ENCODE measurements around the gene A2ML1. TPM values are rescaled to one million over a fixed set of nuclear protein-coding genes. Genes with fewer than 3 reads are reported as not detected.

The A2ML1 gene
- total RNA-seq: 1 to 10 TPM in 1 of 2 donors, not detected in 1; 1.1 TPM
- under 1 TPM; 0.04 to 0.06 TPM for polyA plus RNA-seq
- long read RNA-seq, donor 1: 0 reads
- long read RNA-seq, donor 2: 0 reads
- long read RNA-seq, donor 3: 0 reads
- long read RNA-seq, donor 4: 0 reads
- long read RNA-seq, donor 5: 0 reads

GRCh38 chr12:8822298-8822697 lies at the start of gene A2ML1:
TSS of gene A2ML1 (plus strand) at chr12:8822621. CDS start at chr12:8822652, 31 bp downstream.
- H3K27ac ChIP-seq (ENCODE audit: low read depth in 1 of 2, low read length in 1 of 2): no peak within 1 kb of the TSS
- no peaks in the 10 kb centered on the region for H3K27me3 ChIP-seq (ENCODE audit: control insufficient read depth in 3 of 3, insufficient read depth in 3 of 3, low read length in 2 of 3)
- no peak for TF ChIP-seq CTCF (IDR thresholded peaks at IDR 0.05; ENCODE audit: control extremely low read depth, extremely low read depth)
- H3K4me1 ChIP-seq (ENCODE audit: control insufficient read depth in 5 of 5, insufficient read depth in 5 of 5, low read length in 5 of 5): peaks cover 0 to 4% (median 0%) of the 10 kb centered on the region in 5 donors
- DNase-seq (no peak), ATAC-seq (ENCODE audit: insufficient read depth, low FRiP score) (no peak)
- H3K36me3 ChIP-seq (ENCODE audit: control insufficient read depth in 4 of 4, insufficient read depth in 4 of 4, low read length in 4 of 4): no peaks in the 10 kb centered on the region
- WGBS, 2 donors: 98 to 100% methylated on average over 3 of the region's 3 CpGs
- no peak within 1 kb of the TSS for H3K4me3 ChIP-seq
- no peak within 1 kb of the TSS for H3K9ac ChIP-seq (ENCODE audit: insufficient read depth in 1 of 2, low read length in 2 of 2)
- H3K9me3 ChIP-seq (ENCODE audit: control insufficient read depth in 4 of 4, insufficient read depth in 3 of 4, low read length in 3 of 4): no peaks in the 10 kb centered on the region

GRCh38 chr12:8773461-8773860 lies 49.0 kb upstream of the A2ML1 start:
- Histone ChIP-seq H3K4me1 (ENCODE audit: control insufficient read depth in 5 of 5, insufficient read depth in 5 of 5, low read length in 5 of 5) (peaks cover 0 to 2% (median 0%) of the 10 kb centered on the region in 5 donors), H3K9me3 (ENCODE audit: control insufficient read depth in 4 of 4, insufficient read depth in 3 of 4, low read length in 3 of 4) (no peaks in the 10 kb centered on the region), H3K4me3 (no peak overlapping the region), H3K27ac (ENCODE audit: low read depth in 1 of 2, low read length in 1 of 2) (no peak overlapping the region), H3K36me3 (ENCODE audit: control insufficient read depth in 4 of 4, insufficient read depth in 4 of 4, low read length in 4 of 4) (peaks cover 0 to 14% (median 4%) of the 10 kb centered on the region in 4 donors), H3K9ac (ENCODE audit: insufficient read depth in 1 of 2, low read length in 2 of 2) (no peak overlapping the region), H3K27me3 (ENCODE audit: control insufficient read depth in 3 of 3, insufficient read depth in 3 of 3, low read length in 2 of 3) (no peaks in the 10 kb centered on the region)
- ATAC-seq (ENCODE audit: insufficient read depth, low FRiP score): no peak
- no peak for DNase-seq
- 89 to 99% methylated on average over 10 of the region's 10 CpGs for WGBS, 2 donors
- TF ChIP-seq CTCF (IDR thresholded peaks at IDR 0.05; ENCODE audit: control extremely low read depth, extremely low read depth): no peak

GRCh38 chr12:8779281-8779680 lies 43.1 kb upstream of the A2ML1 start:
- Histone ChIP-seq H3K9me3 (ENCODE audit: control insufficient read depth in 4 of 4, insufficient read depth in 3 of 4, low read length in 3 of 4) (no peaks in the 10 kb centered on the region), H3K4me3 (no peak overlapping the region), H3K27ac (ENCODE audit: low read depth in 1 of 2, low read length in 1 of 2) (no peak overlapping the region), H3K36me3 (ENCODE audit: control insufficient read depth in 4 of 4, insufficient read depth in 4 of 4, low read length in 4 of 4) (peaks cover 0 to 11% (median 6%) of the 10 kb centered on the region in 4 donors), H3K27me3 (ENCODE audit: control insufficient read depth in 3 of 3, insufficient read depth in 3 of 3, low read length in 2 of 3) (no peaks in the 10 kb centered on the region), H3K9ac (ENCODE audit: insufficient read depth in 1 of 2, low read length in 2 of 2) (no peak overlapping the region), H3K4me1 (ENCODE audit: control insufficient read depth in 5 of 5, insufficient read depth in 5 of 5, low read length in 5 of 5) (peaks cover 0 to 29% (median 4%) of the 10 kb centered on the region in 5 donors)
- whole genome bisulfite sequencing, 2 donors: 74% methylated on average over 4 of the region's 4 CpGs
- no peak for ATAC-seq (ENCODE audit: insufficient read depth, low FRiP score)
- TF ChIP-seq CTCF (IDR thresholded peaks at IDR 0.05; ENCODE audit: control extremely low read depth, extremely low read depth): no peak
- DNase-seq: peak in 2 of 3 donors; percentile 25 to 43

GRCh38 chr12:8779862-8780261 lies 42.6 kb upstream of the A2ML1 start:
- 77 to 85% methylated on average over 2 of the region's 2 CpGs for WGBS, 2 donors
- peaks cover 0 to 29% (median 4%) of the 10 kb centered on the region in 5 donors for H3K4me1 ChIP-seq (ENCODE audit: control insufficient read depth in 5 of 5, insufficient read depth in 5 of 5, low read length in 5 of 5)
- H3K4me3 ChIP-seq: no peak overlapping the region
- H3K27me3 ChIP-seq (ENCODE audit: control insufficient read depth in 3 of 3, insufficient read depth in 3 of 3, low read length in 2 of 3): no peaks in the 10 kb centered on the region
- H3K27ac ChIP-seq (ENCODE audit: low read depth in 1 of 2, low read length in 1 of 2): no peak overlapping the region
- H3K36me3 ChIP-seq (ENCODE audit: control insufficient read depth in 4 of 4, insufficient read depth in 4 of 4, low read length in 4 of 4): peaks cover 0 to 6% (median 5%) of the 10 kb centered on the region in 4 donors
- H3K9ac ChIP-seq (ENCODE audit: insufficient read depth in 1 of 2, low read length in 2 of 2): no peak overlapping the region
- ATAC-seq (ENCODE audit: insufficient read depth, low FRiP score) (no peak), DNase-seq (peak in 2 of 3 donors; percentile 6 to 7)
- TF ChIP-seq CTCF (IDR thresholded peaks at IDR 0.05; ENCODE audit: control extremely low read depth, extremely low read depth): no peak
- no peaks in the 10 kb centered on the region for H3K9me3 ChIP-seq (ENCODE audit: control insufficient read depth in 4 of 4, insufficient read depth in 3 of 4, low read length in 3 of 4)
